Measurements from ENCODE around the gene TP53RK.
"Not testable (repeated sequence)": the region's sequence is repeated elsewhere in the genome, so short reads cannot be mapped to it uniquely, and the experiment has no call there.

Gene TP53RK

GRCh38 chr20:46682063-46682821, 7.0 kb downstream of the TP53RK start:
- DNase-seq = no peak

- DNase-seq = peak; percentile 58 to 69
Measured at GRCh38 chr20:46681032-46681854, 8.0 kb downstream of the TP53RK start.

GRCh38 chr20:46680684-46681031, 8.6 kb downstream of the TP53RK start:
- DNase-seq = no peak

GRCh38 chr20:46678516-46678915, 10.7 kb downstream of the TP53RK start:
- no peak for DNase-seq

GRCh38 chr20:46677608-46678007, 11.6 kb downstream of the TP53RK start:
- no peak for DNase-seq

GRCh38 chr20:46676649-46677316, 12.5 kb downstream of the TP53RK start:
- not testable (repeated sequence) for DNase-seq

- no peak for DNase-seq
Measured at GRCh38 chr20:46674253-46675083, 14.8 kb downstream of the TP53RK start.

GRCh38 chr20:46673394-46674252, 15.6 kb downstream of the TP53RK start:
- DNase-seq = no peak

- no peak for DNase-seq
Measured at GRCh38 chr20:46672543-46673148, 16.6 kb downstream of the TP53RK start.

GRCh38 chr20:46671866-46672542, 17.2 kb downstream of the TP53RK start:
- DNase-seq = no peak

- DNase-seq = no peak
Measured at GRCh38 chr20:46670585-46671584, 18.4 kb downstream of the TP53RK start.

GRCh38 chr20:46670228-46670584, 19.0 kb downstream of the TP53RK start:
- no peak for DNase-seq

GRCh38 chr20:46666818-46667515, 22.3 kb downstream of the TP53RK start:
- DNase-seq = no peak

- DNase-seq = no peak
Measured at GRCh38 chr20:46666306-46666705, 22.9 kb downstream of the TP53RK start.

GRCh38 chr20:46665602-46666001, 23.6 kb downstream of the TP53RK start:
- DNase-seq = no peak

- no peak for DNase-seq
Measured at GRCh38 chr20:46663531-46663930, 25.7 kb downstream of the TP53RK start.

- no peak for DNase-seq
Measured at GRCh38 chr20:46661659-46662058, 27.6 kb downstream of the TP53RK start.

GRCh38 chr20:46660487-46660886, 28.8 kb downstream of the TP53RK start:
- DNase-seq = no peak

- DNase-seq = no peak
Measured at GRCh38 chr20:46657618-46658017, 31.6 kb downstream of the TP53RK start.

Measured in CD4-positive, alpha-beta T cell treated with Interleukin-4 for 1 hour (primary cell).